GM18499 (cell line): ENCODE data around the gene ARL6IP4.

ENCODE experiments used
- ATAC-seq: cut with Tn5 transposase; IDR thresholded peaks from one replicate; pipeline ENCODE4 v1.9.1; 2021; ENCODE audit warnings: moderate number of reproducible peaks; ENCODE audit not compliant: insufficient read depth, unreplicated experiment

Gene ARL6IP4

GRCh38 chr12:122977655-122978392 is 2.7 kb upstream of the ARL6IP4 start:
- ATAC-seq, result no peak

GRCh38 chr12:122978507-122978955 is 1.9 kb upstream of the ARL6IP4 start:
- ATAC-seq, result no peak

- no peak for ATAC-seq
Measured at GRCh38 chr12:122979001-122979907, 1.2 kb upstream of the ARL6IP4 start.

GRCh38 chr12:122979908-122980182 is 636 bp upstream of the ARL6IP4 start:
- no peak for ATAC-seq

- no peak for ATAC-seq
Measured at GRCh38 chr12:122981036-122981471, 573 bp downstream of the ARL6IP4 start.

- no peak for ATAC-seq
Measured at GRCh38 chr12:122981587-122982476, 1.4 kb downstream of the ARL6IP4 start.

- no peak for ATAC-seq
Measured at GRCh38 chr12:122982477-122982815, 2.0 kb downstream of the ARL6IP4 start.

- ATAC-seq, result no peak
Measured at GRCh38 chr12:122982963-122983788, 2.7 kb downstream of the ARL6IP4 start.

GRCh38 chr12:122983789-122984515 is 3.5 kb downstream of the ARL6IP4 start:
- ATAC-seq, result no peak

GRCh38 chr12:122984612-122985337 is 4.3 kb downstream of the ARL6IP4 start:
- no peak for ATAC-seq

GRCh38 chr12:122985338-122986257 is 5.1 kb downstream of the ARL6IP4 start:
- ATAC-seq, result no peak

GRCh38 chr12:122986258-122986871 is 5.9 kb downstream of the ARL6IP4 start:
- no peak for ATAC-seq

- no peak for ATAC-seq
Measured at GRCh38 chr12:122987086-122987951, 6.8 kb downstream of the ARL6IP4 start.

- no peak for ATAC-seq
Measured at GRCh38 chr12:122988036-122988435, 7.6 kb downstream of the ARL6IP4 start.

GRCh38 chr12:122988612-122989212 is 8.2 kb downstream of the ARL6IP4 start:
- no peak for ATAC-seq
